Brain microvascular endothelial cell (primary cell): Measurements from ENCODE around the gene RAPGEF4.
"Not testable (repeated sequence)": the region's sequence is repeated elsewhere in the genome, so short reads cannot be mapped to it uniquely, and the experiment has no call there.

Experiments
- DNase-seq: peaks from one replicate; pipeline ENCODE4 v3.0.0-alpha.2; 2020
- H3K27ac ChIP-seq: fragments of 250-450 bp; sonication (Bioruptor Pico); 2 replicates; pipeline ENCODE4 v1.5.1; 2020; ENCODE audit warnings: mild to moderate bottlenecking, moderate library complexity
- H3K27me3 ChIP-seq: fragments of 250-450 bp; sonication (Bioruptor Pico); replicated peaks from 2 replicates; pipeline ENCODE4 v1.5.1; 2020; ENCODE audit warnings: mild to moderate bottlenecking
- H3K36me3 ChIP-seq: fragments of 250-450 bp; sonication (Bioruptor Pico); replicated peaks from 2 replicates; pipeline ENCODE4 v1.5.1; 2020; ENCODE audit warnings: mild to moderate bottlenecking
- H3K4me3 ChIP-seq: 2 replicates; pipeline ENCODE4 v1.5.1; 2011; ENCODE audit warnings: low read depth, mild to moderate bottlenecking, control low read depth, low read length, moderate library complexity
- CTCF ChIP-seq: IDR thresholded peaks from 2 replicates; pipeline ENCODE4 v1.5.1; 2011; ENCODE audit warnings: low read depth, mild to moderate bottlenecking, moderate library complexity, low read length, control low read depth, inconsistent platforms; ENCODE audit errors: missing control alignments
- in situ Hi-C: cut with HindIII; loops from 2 replicates; pipeline ENCODE4 v1.10.0; 2017; ENCODE audit warnings: low sequenced_read_pairs, low pct_ligation_motif_present

The RAPGEF4 gene

GRCh38 chr2:172743898-172744297 lies 8.3 kb downstream of the RAPGEF4 start:
- Histone ChIP-seq H3K36me3 (no peaks in the 10 kb centered on the region), H3K4me3 (no peak overlapping the region), H3K27me3 (no peaks in the 10 kb centered on the region), H3K27ac (no peak overlapping the region)
- TF ChIP-seq CTCF: no peak
- in situ Hi-C loops: no loop called here
- DNase-seq: no peak

GRCh38 chr2:172745636-172746035 lies 10.0 kb downstream of the RAPGEF4 start:
- Histone ChIP-seq H3K27ac (no peak overlapping the region), H3K27me3 (no peaks in the 10 kb centered on the region), H3K4me3 (no peak overlapping the region), H3K36me3 (no peaks in the 10 kb centered on the region)
- peak; percentile 22 for DNase-seq
- no peak for TF ChIP-seq CTCF
- in situ Hi-C loops: no loop called here

- DNase-seq, H3K27me3 ChIP-seq, H3K27ac ChIP-seq, H3K36me3 ChIP-seq, H3K4me3 ChIP-seq, in situ Hi-C loops: not testable (repeated sequence)
Measured at GRCh38 chr2:172748543-172748942, 12.9 kb downstream of the RAPGEF4 start.

DNA sequence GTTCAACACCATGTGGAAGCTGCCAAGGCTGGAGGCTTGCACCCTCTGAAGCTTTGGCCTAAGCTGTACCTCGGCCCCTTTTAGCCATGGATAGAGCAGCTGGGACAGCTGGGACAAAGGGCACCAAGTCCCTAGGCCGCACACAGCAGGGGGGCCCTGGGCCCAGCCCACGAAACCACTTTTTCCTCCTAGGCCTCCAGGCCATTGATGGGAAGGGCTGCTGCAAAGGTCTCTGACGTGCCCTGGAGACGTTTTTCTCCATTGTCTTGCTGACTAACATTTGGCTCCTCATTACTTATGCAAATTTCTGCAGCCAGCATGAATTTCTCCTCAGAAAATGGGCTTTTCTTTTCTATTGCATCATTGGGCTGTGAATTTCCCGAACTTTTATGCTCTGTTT lies 13.7 kb downstream of the RAPGEF4 start:
- in situ Hi-C loops: no loop called here
- no peak for TF ChIP-seq CTCF
- H3K27ac ChIP-seq: no peak overlapping the region
- no peaks in the 10 kb centered on the region for H3K27me3 ChIP-seq
- H3K36me3 ChIP-seq: no peaks in the 10 kb centered on the region
- no peak overlapping the region for H3K4me3 ChIP-seq
- DNase-seq: no peak

- in situ Hi-C loops: no loop called here
- no peak for TF ChIP-seq CTCF
- Histone ChIP-seq H3K27me3 (no peaks in the 10 kb centered on the region), H3K27ac (no peak overlapping the region), H3K36me3 (no peaks in the 10 kb centered on the region), H3K4me3 (no peak overlapping the region)
- DNase-seq: no peak
Measured at GRCh38 chr2:172751564-172751963, 15.9 kb downstream of the RAPGEF4 start.

GRCh38 chr2:172753610-172754009 lies 18.0 kb downstream of the RAPGEF4 start:
- DNase-seq: no peak
- no peak overlapping the region for H3K27ac ChIP-seq
- H3K4me3 ChIP-seq: no peak overlapping the region
- H3K27me3 ChIP-seq: no peaks in the 10 kb centered on the region
- in situ Hi-C loops: no loop called here
- no peak for TF ChIP-seq CTCF
- no peaks in the 10 kb centered on the region for H3K36me3 ChIP-seq

DNA sequence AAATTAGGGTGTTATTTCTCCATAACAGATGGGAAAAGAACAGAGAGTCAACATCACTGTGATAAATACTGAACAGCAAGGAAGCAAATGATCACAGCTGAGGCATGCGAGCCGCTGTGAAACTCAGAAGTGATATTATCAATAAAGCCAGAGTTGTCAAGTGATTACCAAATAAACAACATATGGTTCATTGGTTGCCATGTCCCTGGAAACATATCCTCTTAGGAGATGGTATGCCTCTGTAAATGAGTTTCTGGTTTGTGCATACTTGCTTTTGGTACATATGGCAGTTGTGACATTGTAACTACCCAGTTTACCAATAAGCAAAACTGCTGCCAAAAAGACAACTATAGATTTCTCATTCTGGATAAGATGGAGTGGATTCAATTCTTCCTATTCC lies 23.8 kb downstream of the RAPGEF4 start:
- H3K27ac ChIP-seq: no peak overlapping the region
- TF ChIP-seq CTCF: no peak
- H3K36me3 ChIP-seq: no peaks in the 10 kb centered on the region
- DNase-seq: no peak
- no peak overlapping the region for H3K4me3 ChIP-seq
- no peaks in the 10 kb centered on the region for H3K27me3 ChIP-seq
- in situ Hi-C loops: no loop called here
